ENCODE measurements around the gene HTRA3. TPM values are rescaled to one million over a fixed set of nuclear protein-coding genes. Genes with fewer than 3 reads are reported as not detected.

Gene HTRA3
- total RNA-seq, 1 experiment from 2014 or later = 0.03 TPM

DNA sequence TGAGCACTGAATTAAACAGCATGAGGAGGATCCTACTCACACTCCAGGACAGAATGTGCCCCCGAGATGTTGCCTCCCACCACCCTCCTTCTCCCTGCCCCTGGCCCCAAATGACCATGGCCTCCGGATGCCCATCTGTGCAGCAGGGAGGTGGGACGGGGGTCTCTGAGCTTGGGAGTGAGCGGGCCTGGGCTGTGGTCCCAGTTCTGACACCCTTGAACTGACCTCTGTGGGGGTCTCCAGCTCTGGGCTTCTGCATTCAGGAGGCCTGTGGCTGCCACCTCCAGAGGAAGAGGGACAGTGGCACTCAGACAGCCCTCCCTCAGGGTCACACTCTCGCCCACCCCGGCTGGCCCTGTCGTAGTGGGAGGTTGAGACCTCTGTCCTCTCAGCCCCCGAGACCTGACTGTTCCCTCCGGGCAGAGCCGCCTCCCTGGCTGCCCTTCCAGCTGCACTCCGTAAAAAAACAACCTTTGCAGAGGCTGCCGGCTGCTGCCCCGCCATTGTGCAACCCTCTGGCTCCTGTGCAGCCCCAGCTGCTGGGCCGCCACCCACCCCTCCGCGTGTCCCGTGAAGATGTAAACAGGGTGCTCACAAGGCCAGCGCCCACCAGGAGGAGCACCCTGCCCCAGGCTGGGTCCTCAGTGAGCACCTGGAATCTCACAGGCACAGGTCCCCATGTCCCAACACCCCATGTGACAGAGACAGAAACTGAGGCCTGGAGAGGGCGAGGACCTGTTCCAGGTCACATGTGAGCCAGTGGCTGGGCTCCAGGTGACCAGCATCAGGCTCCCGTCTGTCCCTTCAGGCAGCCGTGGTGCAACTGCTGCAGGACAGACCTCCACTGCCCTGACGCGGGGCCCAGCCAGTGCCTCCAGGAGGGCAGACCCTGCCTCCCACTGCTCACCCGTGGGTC, 39.6 kb downstream of the HTRA3 start:
- Histone ChIP-seq H3K4me1 (replicated peaks) (peaks cover 2% of the 10 kb centered on the region), H3K4me3 (no peak overlapping the region), H3K9me3 (replicated peaks) (no peaks in the 10 kb centered on the region), H3K27ac (no peak overlapping the region), H3K27me3 (replicated peaks) (no peaks in the 10 kb centered on the region), H3K36me3 (no peaks in the 10 kb centered on the region)
- DNase-seq (ENCODE audit: low read depth in 1 of 2, low spot score in 2 of 2) = no peak

DNA sequence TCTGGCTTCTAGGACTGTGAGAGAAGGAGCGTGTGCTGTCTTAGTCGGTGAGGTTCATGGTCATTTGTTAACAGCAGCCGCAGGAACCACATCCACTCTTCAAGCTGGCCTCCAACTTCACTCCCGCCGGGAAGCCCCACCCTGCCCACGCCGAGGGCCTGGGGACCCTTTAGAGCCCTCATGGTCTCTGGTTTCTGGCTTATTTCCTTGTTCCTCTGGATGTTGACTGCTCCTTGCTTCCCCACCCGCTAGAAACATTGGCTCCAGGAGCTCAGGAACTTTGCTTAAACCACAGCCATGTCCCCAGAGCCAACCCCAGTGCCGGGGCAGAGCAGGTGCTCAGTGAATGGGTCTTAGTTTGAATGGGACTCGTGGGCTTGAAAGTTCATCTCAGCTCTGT, 40.8 kb downstream of the HTRA3 start:
- Histone ChIP-seq H3K4me1 (replicated peaks) (no peaks in the 10 kb centered on the region; the same call in 1 of the 2 replicates), H3K4me3 (no peak overlapping the region), H3K36me3 (no peaks in the 10 kb centered on the region), H3K27ac (no peak overlapping the region), H3K27me3 (replicated peaks) (no peaks in the 10 kb centered on the region), H3K9me3 (replicated peaks) (no peaks in the 10 kb centered on the region)
- DNase-seq (ENCODE audit: low read depth in 1 of 2, low spot score in 2 of 2) = no peak

DNA sequence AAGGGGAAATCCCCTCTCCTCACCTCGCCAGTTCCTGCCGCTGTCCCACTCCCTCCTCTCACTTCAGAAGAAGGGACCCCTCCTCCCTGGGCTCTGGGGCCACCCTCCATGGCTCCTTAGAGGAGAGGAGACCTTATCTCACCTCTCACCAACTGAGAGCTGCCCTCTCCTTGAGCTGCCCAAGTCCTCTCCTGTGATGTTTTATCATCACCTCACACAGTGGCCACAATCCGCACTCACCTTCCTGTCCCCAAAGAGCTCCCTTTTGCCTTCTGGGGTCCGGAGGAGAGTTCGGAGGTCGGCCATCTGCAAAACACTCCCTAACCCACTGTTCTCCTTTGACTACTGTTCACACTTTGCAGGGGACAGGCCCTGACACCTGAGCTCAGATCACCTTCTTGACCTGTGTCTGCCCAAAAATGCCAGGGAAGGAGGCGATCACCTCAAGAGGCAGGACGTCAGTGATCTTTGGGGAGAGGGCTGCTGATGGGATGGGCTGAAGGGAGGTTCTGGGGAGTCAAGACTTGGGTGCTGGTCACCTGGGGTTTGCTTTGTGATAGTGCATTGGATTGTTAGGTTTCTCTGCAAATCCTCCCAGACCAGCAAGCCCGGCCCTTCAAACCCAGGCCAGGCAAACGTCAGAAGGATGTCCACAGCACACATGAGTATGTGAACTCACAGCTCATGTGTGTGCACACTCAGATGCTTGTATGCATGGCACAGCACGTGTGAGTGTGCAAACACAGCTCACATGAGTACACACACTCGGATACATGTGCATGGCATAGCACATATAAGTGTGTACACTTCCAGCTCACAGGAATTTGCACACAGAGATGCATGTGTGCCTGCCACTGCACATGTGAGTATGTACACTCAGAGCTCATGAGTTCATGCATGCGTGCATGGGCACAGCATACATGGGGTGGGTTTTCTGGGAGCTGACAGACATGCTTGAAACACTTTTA, 41.8 kb downstream of the HTRA3 start:
- H3K4me1 ChIP-seq (replicated peaks) = peaks cover 9% of the 10 kb centered on the region
- DNase-seq (ENCODE audit: low read depth in 1 of 2, low spot score in 2 of 2) = no peak
- no peaks in the 10 kb centered on the region for H3K9me3 ChIP-seq (replicated peaks)
- no peak overlapping the region for H3K4me3 ChIP-seq
- H3K27ac ChIP-seq = no peak overlapping the region
- no peaks in the 10 kb centered on the region for H3K27me3 ChIP-seq (replicated peaks)
- H3K36me3 ChIP-seq = no peaks in the 10 kb centered on the region

DNA sequence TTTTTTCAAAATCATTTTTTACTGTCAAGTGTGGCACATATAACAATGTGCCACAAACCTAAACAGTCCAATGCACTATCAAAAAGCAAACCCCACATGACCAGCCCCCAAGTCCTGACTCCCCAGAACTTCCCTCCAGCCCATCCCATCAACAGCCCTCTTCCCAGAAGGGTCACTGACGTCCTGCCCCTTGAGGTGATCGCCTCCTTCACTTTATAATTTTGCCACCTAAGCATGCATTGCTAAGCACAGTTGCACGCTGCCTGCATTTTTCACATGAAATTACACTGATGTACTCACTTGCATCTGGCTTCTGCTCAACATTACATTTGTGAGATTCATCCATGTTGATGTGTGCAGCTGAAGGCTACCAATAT, 42.5 kb downstream of the HTRA3 start:
- no peaks in the 10 kb centered on the region for H3K9me3 ChIP-seq (replicated peaks)
- no peak overlapping the region for H3K27ac ChIP-seq
- H3K27me3 ChIP-seq (replicated peaks) = no peaks in the 10 kb centered on the region
- peaks cover 9% of the 10 kb centered on the region for H3K4me1 ChIP-seq (replicated peaks)
- no peak overlapping the region for H3K4me3 ChIP-seq
- no peaks in the 10 kb centered on the region for H3K36me3 ChIP-seq
- DNase-seq (ENCODE audit: low read depth in 1 of 2, low spot score in 2 of 2) = no peak

DNA sequence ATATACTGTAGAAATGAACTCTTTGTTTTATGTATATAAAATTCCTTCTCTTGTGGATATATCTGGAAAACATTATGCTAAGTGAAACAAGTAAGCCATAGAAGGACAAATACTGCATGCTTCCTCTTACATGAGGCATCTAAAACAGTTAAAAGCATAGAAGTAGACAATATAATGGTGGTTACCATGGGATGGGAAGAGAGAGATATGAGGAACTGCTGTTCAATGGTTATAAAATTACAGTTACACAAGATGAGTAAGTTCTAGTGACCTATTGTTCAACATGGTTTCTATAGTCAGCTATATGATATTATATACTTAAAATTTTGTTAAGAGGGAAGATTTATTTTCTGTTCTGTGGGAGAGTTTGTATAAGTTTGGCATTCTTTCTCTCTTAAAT, 43.4 kb downstream of the HTRA3 start:
- no peak overlapping the region for H3K27ac ChIP-seq
- no peak overlapping the region for H3K4me3 ChIP-seq

DNA sequence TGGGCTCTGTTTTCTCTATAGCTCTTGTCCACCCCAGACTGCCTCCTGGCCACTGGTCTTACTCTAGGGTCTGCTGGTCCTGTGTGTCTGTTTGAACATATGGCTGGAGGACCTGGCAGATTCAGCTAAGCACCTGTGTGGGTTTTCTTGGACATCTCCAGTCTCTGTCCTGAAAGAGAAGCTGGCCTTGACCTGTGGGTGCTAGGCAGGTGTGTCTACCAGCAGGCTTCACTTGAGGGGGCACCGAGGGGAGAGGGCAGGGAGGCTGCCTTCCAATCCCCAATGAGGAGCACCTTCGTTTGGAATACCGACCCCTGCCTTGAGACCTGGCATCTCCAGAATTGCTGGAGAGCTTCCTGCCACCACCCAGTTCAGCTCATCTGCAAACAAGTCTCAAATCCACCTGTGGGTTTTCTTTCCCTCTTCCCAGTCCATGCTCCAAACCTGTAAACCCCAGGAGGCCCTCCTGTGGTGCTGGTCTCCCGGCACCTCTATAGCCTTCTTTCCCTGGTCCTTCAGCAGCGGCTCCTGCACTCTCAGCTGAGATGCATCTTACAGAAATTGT, 45.2 kb downstream of the HTRA3 start:
- no peaks in the 10 kb centered on the region for H3K36me3 ChIP-seq
- peak in 1 of 2 experiments; percentile 8 for DNase-seq (ENCODE audit: low read depth in 1 of 2, low spot score in 2 of 2)
- H3K9me3 ChIP-seq (replicated peaks) = no peaks in the 10 kb centered on the region
- H3K27ac ChIP-seq = no peak overlapping the region
- H3K4me3 ChIP-seq = no peak overlapping the region
- peaks cover 9% of the 10 kb centered on the region for H3K4me1 ChIP-seq (replicated peaks)
- H3K27me3 ChIP-seq (replicated peaks) = no peaks in the 10 kb centered on the region

More for the DNA sequence above, 43.4 kb downstream of the HTRA3 start:
- DNase-seq (ENCODE audit: low read depth in 1 of 2, low spot score in 2 of 2) = no peak
- Histone ChIP-seq H3K4me1 (replicated peaks) (peaks cover 9% of the 10 kb centered on the region), H3K27me3 (replicated peaks) (no peaks in the 10 kb centered on the region), H3K36me3 (no peaks in the 10 kb centered on the region), H3K9me3 (replicated peaks) (no peaks in the 10 kb centered on the region)

DNA sequence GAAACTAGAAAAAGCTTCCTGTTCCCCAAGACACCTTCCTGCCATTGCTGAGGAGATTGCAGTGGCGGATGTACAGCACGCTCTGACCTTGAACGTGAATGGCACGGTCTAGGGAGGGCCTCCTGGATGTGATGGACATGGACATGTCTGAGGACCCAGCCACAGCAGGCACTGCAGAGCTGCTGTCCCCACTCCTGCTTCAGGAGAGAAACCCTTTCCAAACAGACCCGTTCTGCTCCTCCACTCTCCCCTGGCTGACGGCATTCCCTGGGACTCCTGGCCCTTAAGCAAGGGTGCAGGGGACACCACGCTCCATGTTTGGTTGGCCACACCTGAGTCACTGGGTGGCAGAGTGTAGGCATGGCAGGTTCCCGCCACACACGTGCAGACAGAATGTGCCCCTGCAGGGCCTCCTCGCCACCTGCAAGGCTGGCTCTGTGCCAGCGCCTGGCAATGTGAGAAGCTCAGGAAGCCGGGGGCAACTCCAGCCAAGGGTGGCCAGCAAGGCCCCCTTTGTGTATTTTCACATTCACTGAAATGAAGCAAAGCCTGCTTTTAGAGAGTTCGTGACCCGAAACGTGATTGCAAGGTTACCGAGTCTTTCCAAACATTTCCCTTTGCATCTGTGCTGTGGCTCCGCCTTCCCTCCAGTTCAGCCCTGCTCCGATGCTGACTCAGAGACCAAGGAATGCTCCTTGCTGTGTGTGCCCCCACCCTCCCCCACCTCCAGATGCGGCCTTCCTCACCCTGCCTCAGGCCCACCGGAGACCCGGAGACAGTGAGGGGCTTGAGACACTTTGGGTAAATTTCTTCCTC, 46.1 kb downstream of the HTRA3 start:
- H3K9me3 ChIP-seq (replicated peaks) = no peaks in the 10 kb centered on the region
- peaks cover 9% of the 10 kb centered on the region for H3K4me1 ChIP-seq (replicated peaks)
- no peak overlapping the region for H3K4me3 ChIP-seq
- no peaks in the 10 kb centered on the region for H3K36me3 ChIP-seq
- peak; percentile 32 to 60 for DNase-seq (ENCODE audit: low read depth in 1 of 2, low spot score in 2 of 2)
- H3K27ac ChIP-seq = no peak overlapping the region
- H3K27me3 ChIP-seq (replicated peaks) = no peaks in the 10 kb centered on the region

DNA sequence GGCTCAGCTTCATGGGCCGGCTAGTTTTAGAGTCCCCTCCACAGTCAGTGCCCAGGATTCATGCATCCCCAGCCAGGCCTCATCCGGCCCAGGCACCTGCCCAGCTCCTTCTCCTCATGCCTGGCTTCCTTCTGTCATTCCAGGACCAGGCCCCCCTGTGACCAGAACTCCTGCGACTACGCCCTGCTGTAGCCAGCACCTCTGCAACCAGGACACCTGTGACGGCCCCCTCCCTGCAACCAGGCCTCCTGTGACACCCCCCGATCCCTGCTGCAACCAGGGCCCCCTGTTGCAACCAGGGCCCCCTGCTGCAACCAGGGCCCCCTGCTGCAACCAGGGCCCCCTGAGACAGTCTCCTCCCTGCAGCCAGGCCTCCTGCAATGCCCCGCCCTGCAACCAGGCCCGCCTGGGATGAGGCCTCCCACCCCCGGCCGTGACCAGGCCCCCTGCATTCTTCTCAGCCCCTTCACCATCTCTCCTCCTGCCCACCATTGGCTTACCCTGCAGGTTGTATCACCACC, 46.8 kb downstream of the HTRA3 start:
- Histone ChIP-seq H3K36me3 (no peaks in the 10 kb centered on the region), H3K4me1 (replicated peaks) (peaks cover 9% of the 10 kb centered on the region), H3K4me3 (no peak overlapping the region), H3K27me3 (replicated peaks) (no peaks in the 10 kb centered on the region), H3K9me3 (replicated peaks) (no peaks in the 10 kb centered on the region), H3K27ac (no peak overlapping the region)
- no peak for DNase-seq (ENCODE audit: low read depth in 1 of 2, low spot score in 2 of 2)

DNA sequence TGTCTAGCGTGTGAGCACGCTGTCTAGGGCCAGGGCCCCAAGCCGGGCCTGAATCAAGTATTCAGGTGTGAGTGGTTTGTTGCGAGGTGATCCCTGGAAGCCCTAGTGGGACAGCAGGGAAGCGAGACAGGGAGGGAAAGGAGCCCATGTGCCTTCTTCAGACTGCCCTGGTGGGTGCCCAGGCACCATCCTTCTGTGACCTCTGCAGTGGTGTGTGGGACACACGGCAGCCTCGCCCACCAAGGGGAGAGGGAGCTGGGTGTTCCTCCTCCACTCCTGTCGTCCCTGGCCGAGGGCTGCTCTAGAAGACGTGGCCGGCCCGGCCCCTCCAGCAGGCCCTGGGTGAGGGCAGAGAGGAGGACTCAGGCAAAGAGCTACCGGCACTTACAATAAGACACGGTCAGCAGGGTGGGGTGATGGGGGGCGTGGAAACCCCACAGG, 47.4 kb downstream of the HTRA3 start:
- H3K27ac ChIP-seq = no peak overlapping the region
- no peak overlapping the region for H3K4me3 ChIP-seq
- no peaks in the 10 kb centered on the region for H3K36me3 ChIP-seq
- DNase-seq (ENCODE audit: low read depth in 1 of 2, low spot score in 2 of 2) = no peak
- H3K9me3 ChIP-seq (replicated peaks) = no peaks in the 10 kb centered on the region
- H3K27me3 ChIP-seq (replicated peaks) = no peaks in the 10 kb centered on the region
- H3K4me1 ChIP-seq (replicated peaks) = peaks cover 9% of the 10 kb centered on the region

DNA sequence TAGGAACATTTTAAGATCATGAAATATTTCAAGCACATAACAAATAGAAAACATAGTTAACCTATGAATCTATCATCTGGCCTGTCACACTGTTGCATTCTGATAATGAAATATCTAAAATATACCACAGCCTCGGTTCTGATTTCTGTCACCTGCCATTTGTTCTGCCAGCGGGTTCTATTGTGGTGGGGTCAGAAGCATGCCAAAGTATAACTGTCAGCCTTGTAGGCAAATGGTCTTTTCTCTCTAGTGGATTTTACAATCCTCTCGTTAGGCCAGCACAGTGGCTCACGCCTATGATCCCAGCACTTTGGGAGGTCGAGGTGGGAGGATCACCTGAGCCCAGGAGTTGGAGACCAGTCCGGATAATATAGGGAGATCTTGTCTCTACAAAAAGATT, 47.9 kb downstream of the HTRA3 start:
- DNase-seq (ENCODE audit: low read depth in 1 of 2, low spot score in 2 of 2) = no peak
- H3K4me1 ChIP-seq (replicated peaks) = peaks cover 9% of the 10 kb centered on the region
- H3K27ac ChIP-seq = no peak overlapping the region
- no peaks in the 10 kb centered on the region for H3K9me3 ChIP-seq (replicated peaks)
- no peaks in the 10 kb centered on the region for H3K27me3 ChIP-seq (replicated peaks)
- no peak overlapping the region for H3K4me3 ChIP-seq
- no peaks in the 10 kb centered on the region for H3K36me3 ChIP-seq

DNA sequence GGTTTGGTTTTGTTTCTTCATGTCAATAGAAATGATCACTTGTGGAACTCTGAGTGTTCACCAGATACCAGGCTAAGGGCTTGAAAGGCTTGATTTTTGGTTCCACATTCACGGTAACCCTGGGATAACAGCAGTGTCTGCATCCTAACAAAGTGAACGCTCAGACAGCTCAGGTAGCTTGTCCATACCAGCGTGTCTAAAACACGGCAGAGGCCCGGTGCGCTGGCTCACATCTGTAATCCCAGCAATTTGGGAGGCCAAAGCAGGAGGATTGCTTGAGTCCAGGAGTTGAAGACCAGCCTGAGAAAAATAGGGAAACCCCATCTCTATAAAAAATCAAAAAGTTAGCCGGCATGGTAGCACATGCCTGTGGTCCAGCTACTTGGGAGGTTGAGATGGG, 49.0 kb downstream of the HTRA3 start:
- no peak overlapping the region for H3K27ac ChIP-seq
- H3K27me3 ChIP-seq (replicated peaks) = no peaks in the 10 kb centered on the region
- peak in 1 of 2 experiments; percentile 2 for DNase-seq (ENCODE audit: low read depth in 1 of 2, low spot score in 2 of 2)
- H3K9me3 ChIP-seq (replicated peaks) = no peaks in the 10 kb centered on the region
- H3K36me3 ChIP-seq = no peaks in the 10 kb centered on the region
- H3K4me1 ChIP-seq (replicated peaks) = peaks cover 9% of the 10 kb centered on the region
- H3K4me3 ChIP-seq = no peak overlapping the region

DNA sequence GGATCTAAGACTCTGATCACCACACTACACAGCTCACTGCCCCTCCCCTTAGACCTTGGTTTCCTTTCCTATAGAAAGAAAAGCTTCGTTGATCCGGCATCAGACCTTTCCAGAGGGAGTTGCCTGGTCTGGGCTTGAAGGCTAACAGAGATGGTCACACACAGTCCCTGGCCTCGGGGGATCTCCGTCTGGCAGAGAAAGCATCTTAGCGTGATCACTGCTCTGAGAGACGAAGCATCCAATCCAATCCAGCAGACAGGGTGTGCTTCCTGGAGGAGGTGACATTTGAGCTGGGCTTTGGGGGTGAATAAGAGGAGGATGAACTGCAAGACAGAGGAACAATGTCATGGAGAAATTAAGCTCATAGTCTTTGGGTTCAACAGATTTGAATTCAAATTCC, 49.5 kb downstream of the HTRA3 start:
- Histone ChIP-seq H3K4me1 (replicated peaks) (peaks cover 9% of the 10 kb centered on the region), H3K27me3 (replicated peaks) (no peaks in the 10 kb centered on the region), H3K4me3 (no peak overlapping the region), H3K27ac (no peak overlapping the region), H3K9me3 (replicated peaks) (no peaks in the 10 kb centered on the region), H3K36me3 (no peaks in the 10 kb centered on the region)
- peak in 1 of 2 experiments; percentile 8 for DNase-seq (ENCODE audit: low read depth in 1 of 2, low spot score in 2 of 2)
